GM23338 (cell line): ENCODE data around the gene HADHA. TPM values are rescaled to one million over a fixed set of nuclear protein-coding genes. Genes with fewer than 3 reads are reported as not detected.

Experiments
- ATAC-seq: fragments of 200-7000 bp; cut with Tn5 transposase; 3 replicates; pipeline ENCODE4 v1.9.1; 2020
- DNase-seq: peaks from one replicate; pipeline ENCODE4 v3.0.0-alpha.2; 2015; ENCODE audit warnings: low spot score
- H2AFZ ChIP-seq: fragments of 200-600 bp; sonication (generic); 2 replicates; pipeline ENCODE4 v1.8.0; 2016; ENCODE audit warnings: antibody characterized with exemption, mild to moderate bottlenecking, moderate library complexity
- H3F3A ChIP-seq: fragments of 200-600 bp; sonication (generic); replicated peaks from 2 replicates; pipeline ENCODE4 v1.8.0; 2017; ENCODE audit warnings: antibody characterized with exemption, mixed run types, low read depth
- H3K27ac ChIP-seq: fragments of 200-600 bp; sonication (generic); 2 replicates; pipeline ENCODE4 v1.6.1; 2016; ENCODE audit warnings: low read depth
- H3K27me3 ChIP-seq: fragments of 200-600 bp; sonication (generic); 2 replicates; pipeline ENCODE4 v1.8.0; 2016; ENCODE audit warnings: mild to moderate bottlenecking, mixed run types, moderate library complexity; ENCODE audit not compliant: insufficient read depth
- H3K36me3 ChIP-seq: fragments of 200-600 bp; sonication (generic); 2 replicates; pipeline ENCODE4 v1.8.0; 2016; ENCODE audit warnings: mild to moderate bottlenecking; ENCODE audit not compliant: insufficient read depth
- H3K4me1 ChIP-seq: fragments of 200-600 bp; sonication (generic); 2 replicates; pipeline ENCODE4 v1.8.0; 2016; ENCODE audit warnings: mild to moderate bottlenecking, moderate library complexity; ENCODE audit not compliant: insufficient read depth
- H3K4me2 ChIP-seq: fragments of 200-600 bp; sonication (generic); 2 replicates; pipeline ENCODE4 v1.7.1; 2017; ENCODE audit warnings: mixed run types
- H3K4me3 ChIP-seq: fragments of 200-600 bp; sonication (generic); 2 replicates; pipeline ENCODE4 v1.6.1; 2016; ENCODE audit warnings: mixed run types
- H3K79me2 ChIP-seq: fragments of 200-600 bp; sonication (generic); replicated peaks from 2 replicates; pipeline ENCODE4 v1.8.0; 2017; ENCODE audit warnings: mild to moderate bottlenecking; ENCODE audit not compliant: insufficient read depth
- H3K9me2 ChIP-seq: fragments of 200-600 bp; sonication (generic); 2 replicates; pipeline ENCODE4 v1.8.0; 2017; ENCODE audit not compliant: insufficient read depth
- H4K20me1 ChIP-seq: fragments of 200-600 bp; sonication (generic); replicated peaks from 2 replicates; pipeline ENCODE4 v1.8.0; 2017; ENCODE audit warnings: mild to moderate bottlenecking; ENCODE audit not compliant: insufficient read depth
- H3K27ac Mint-ChIP-seq: 2 replicates; pipeline ENCODE4 v1.8.0; 2020; ENCODE audit warnings: inconsistent platforms, mild to moderate bottlenecking, moderate library complexity, mixed read lengths
- H3K27me3 Mint-ChIP-seq: 3 replicates; pipeline ENCODE4 v1.8.0; 2022; ENCODE audit warnings: low read depth, mild to moderate bottlenecking, moderate library complexity, mixed read lengths, inconsistent platforms; ENCODE audit not compliant: insufficient read depth, poor library complexity
- H3K36me3 Mint-ChIP-seq: 3 replicates; pipeline ENCODE4 v1.8.0; 2021; ENCODE audit warnings: low read depth, mild to moderate bottlenecking, inconsistent platforms, moderate library complexity, mixed read lengths
- H3K4me1 Mint-ChIP-seq: 3 replicates; pipeline ENCODE4 v1.8.0; 2020; ENCODE audit warnings: mild to moderate bottlenecking, inconsistent platforms, mixed read lengths
- H3K4me3 Mint-ChIP-seq: 3 replicates; pipeline ENCODE4 v1.8.0; 2021; ENCODE audit warnings: moderate library complexity, mild to moderate bottlenecking, inconsistent platforms, mixed read lengths
- H3K9me3 Mint-ChIP-seq: 3 replicates; pipeline ENCODE4 v1.8.0; 2020; ENCODE audit warnings: moderate library complexity, mild to moderate bottlenecking, inconsistent platforms, mixed read lengths
- CREB1 ChIP-seq: fragments of 250-450 bp; sonication (Bioruptor Pico); IDR thresholded peaks from 2 replicates; pipeline ENCODE4 v1.5.0; 2020; ENCODE audit warnings: low read depth, mild to moderate bottlenecking, moderate library complexity
- ETS1 ChIP-seq: IDR thresholded peaks from 2 replicates; pipeline ENCODE4 v1.6.1; 2016; ENCODE audit warnings: antibody characterized with exemption
- EZH2 ChIP-seq: fragments of 200-600 bp; sonication (generic); IDR thresholded peaks from one replicate; pipeline ENCODE4 v1.8.0; 2017; ENCODE audit warnings: antibody characterized with exemption, mild to moderate bottlenecking, low read depth; ENCODE audit not compliant: unreplicated experiment
- EZH2phosphoT487 ChIP-seq: fragments of 200-600 bp; sonication (generic); IDR thresholded peaks from one replicate; pipeline ENCODE4 v1.8.1; 2018; ENCODE audit warnings: antibody characterized with exemption; ENCODE audit not compliant: unreplicated experiment
- JUNB ChIP-seq: IDR thresholded peaks from one replicate; pipeline ENCODE4 v1.6.1; 2016; ENCODE audit warnings: antibody characterized with exemption; ENCODE audit not compliant: unreplicated experiment
- NANOG ChIP-seq: IDR thresholded peaks from 2 replicates; pipeline ENCODE4 v1.6.1; 2016; ENCODE audit warnings: antibody characterized with exemption, borderline replicate concordance
- POLR2AphosphoS5 ChIP-seq: IDR thresholded peaks from 2 replicates; pipeline ENCODE4 v1.6.1; 2016; ENCODE audit warnings: antibody characterized with exemption, low read depth
- STAT1 ChIP-seq: IDR thresholded peaks from one replicate; pipeline ENCODE4 v1.6.1; 2016; ENCODE audit warnings: antibody characterized with exemption; ENCODE audit not compliant: unreplicated experiment
- ZNF114 ChIP-seq: fragments of 250-450 bp; sonication (Bioruptor Pico); IDR thresholded peaks from 2 replicates; pipeline ENCODE4 v1.5.0; 2020; ENCODE audit warnings: mild to moderate bottlenecking, moderate library complexity
- ZNF331 ChIP-seq: fragments of 250-450 bp; sonication (Bioruptor Pico); IDR thresholded peaks from 2 replicates; pipeline ENCODE4 v1.5.0; 2020; ENCODE audit warnings: low read depth, mild to moderate bottlenecking, moderate library complexity
- polyA plus RNA-seq: library from polyadenylated mRNA; unstranded; fragments of >200 nt; fragmentation: Nextera tagmentation; extraction: Ambion mirVana; gene quantifications from 2 replicates; pipeline ENCODE4 v1.2.1, GENCODE V29; 2016
- total RNA-seq: library from RNA; depleted of rRNA; stranded (reverse); fragments of >200 nt; shearing (Covaris generic); gene quantifications from 2 replicates; pipeline ENCODE4 v1.2.3, GENCODE V29; 2014
- TF ChIP-seq, protein P1 (sequence below), 2 experiments: fragments of 200-600 bp in 1 of 2; sonication (generic) in 1 of 2; conservative IDR thresholded peaks; 2 replicates each; pipeline versions ENCODE4 v1.5.1 to v1.6.1; 2016 to 2017; ENCODE audit warnings: antibody characterized with exemption in 2 of 2, low read depth in 2 of 2, mild to moderate bottlenecking in 2 of 2, moderate library complexity in 1 of 2
- TF ChIP-seq, protein P2 (sequence below): IDR thresholded peaks from one replicate; pipeline ENCODE4 v1.6.1; 2018; ENCODE audit warnings: antibody characterized with exemption; ENCODE audit not compliant: unreplicated experiment

Gene HADHA
- total and polyA plus RNA-seq, 2 experiments from 2014 or later: 63.9 to 92.3 TPM

DNA sequence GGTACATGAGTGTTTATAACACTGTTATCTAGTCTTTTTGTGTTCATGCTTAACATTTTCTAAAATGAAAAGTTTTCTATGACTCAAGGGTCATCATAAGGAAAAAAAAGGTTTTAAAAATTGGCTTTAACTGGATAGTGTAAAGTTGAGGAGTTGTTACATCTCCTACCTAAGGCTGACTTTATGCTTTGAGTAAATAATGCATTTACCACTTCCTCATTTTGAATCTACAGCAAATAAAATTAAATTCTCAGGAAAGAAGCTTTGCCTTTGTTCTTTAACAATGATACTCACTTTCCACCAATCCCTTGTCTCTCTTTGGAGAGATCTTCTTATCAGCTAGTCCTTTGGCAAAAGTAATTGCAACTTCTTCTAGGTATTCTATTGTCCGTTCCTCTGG, 29.7 kb downstream of the HADHA start (continued):
- no peak for TF ChIP-seq CREB1 (CRISPR knock-in tag)
- TF ChIP-seq JUNB: no peak
- no peak for TF ChIP-seq ZNF331 (CRISPR knock-in tag)
- no peak for TF ChIP-seq NANOG
- TF ChIP-seq EZH2phosphoT487: no peak
- TF ChIP-seq, protein P1, sequence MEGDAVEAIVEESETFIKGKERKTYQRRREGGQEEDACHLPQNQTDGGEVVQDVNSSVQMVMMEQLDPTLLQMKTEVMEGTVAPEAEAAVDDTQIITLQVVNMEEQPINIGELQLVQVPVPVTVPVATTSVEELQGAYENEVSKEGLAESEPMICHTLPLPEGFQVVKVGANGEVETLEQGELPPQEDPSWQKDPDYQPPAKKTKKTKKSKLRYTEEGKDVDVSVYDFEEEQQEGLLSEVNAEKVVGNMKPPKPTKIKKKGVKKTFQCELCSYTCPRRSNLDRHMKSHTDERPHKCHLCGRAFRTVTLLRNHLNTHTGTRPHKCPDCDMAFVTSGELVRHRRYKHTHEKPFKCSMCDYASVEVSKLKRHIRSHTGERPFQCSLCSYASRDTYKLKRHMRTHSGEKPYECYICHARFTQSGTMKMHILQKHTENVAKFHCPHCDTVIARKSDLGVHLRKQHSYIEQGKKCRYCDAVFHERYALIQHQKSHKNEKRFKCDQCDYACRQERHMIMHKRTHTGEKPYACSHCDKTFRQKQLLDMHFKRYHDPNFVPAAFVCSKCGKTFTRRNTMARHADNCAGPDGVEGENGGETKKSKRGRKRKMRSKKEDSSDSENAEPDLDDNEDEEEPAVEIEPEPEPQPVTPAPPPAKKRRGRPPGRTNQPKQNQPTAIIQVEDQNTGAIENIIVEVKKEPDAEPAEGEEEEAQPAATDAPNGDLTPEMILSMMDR (conservative IDR thresholded peaks at IDR 0.05; ENCODE audit: low read depth in 2 of 2): no peak
- no peak for TF ChIP-seq POLR2AphosphoS5

DNA sequence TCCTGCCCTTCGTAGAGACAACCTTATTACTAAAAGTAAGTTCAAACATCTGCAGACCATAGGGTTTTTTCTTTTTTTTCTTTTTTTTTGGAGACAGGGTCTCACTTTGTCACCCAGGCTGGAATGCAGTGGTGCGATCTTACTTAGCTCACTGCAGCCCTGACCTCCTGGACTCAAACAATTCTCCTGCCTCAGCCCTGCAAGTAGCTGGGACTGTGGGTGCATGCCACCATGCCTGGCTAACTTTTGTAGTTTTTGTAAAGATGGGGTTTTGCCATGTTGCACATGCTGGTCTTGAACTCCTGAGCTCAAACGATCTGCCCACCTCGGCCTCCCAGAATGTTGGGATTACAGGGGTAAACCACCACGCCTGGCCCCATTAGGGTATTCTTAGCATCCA, 32.4 kb downstream of the HADHA start:
- no peaks in the 10 kb centered on the region for H3K27me3 ChIP-seq
- H3K27me3 Mint-ChIP-seq: no peaks in the 10 kb centered on the region
- no peak overlapping the region for H3K27ac ChIP-seq
- H3K4me3 ChIP-seq: no peak overlapping the region
- no peaks in the 10 kb centered on the region for H3K9me2 ChIP-seq
- H3K79me2 ChIP-seq: no peaks in the 10 kb centered on the region
- H3K4me3 Mint-ChIP-seq: no peak overlapping the region
- no peaks in the 10 kb centered on the region for H3K9me3 Mint-ChIP-seq
- H3K4me1 Mint-ChIP-seq: no peaks in the 10 kb centered on the region
- no peaks in the 10 kb centered on the region for H3K4me1 ChIP-seq
- no peak overlapping the region for H2AFZ ChIP-seq
- H3K27ac Mint-ChIP-seq: no peak overlapping the region
- H3K36me3 Mint-ChIP-seq: peaks cover 51% of the 10 kb centered on the region
- peaks cover 58% of the 10 kb centered on the region for H3K36me3 ChIP-seq
- DNase-seq: no peak
- ATAC-seq: no peak
- no peak overlapping the region for H3K4me2 ChIP-seq
- H4K20me1 ChIP-seq: peaks cover 3% of the 10 kb centered on the region; the same call in 1 of the 2 replicates
- H3F3A ChIP-seq: no peaks in the 10 kb centered on the region
- no peak for TF ChIP-seq CREB1 (CRISPR knock-in tag)
- TF ChIP-seq EZH2: no peak
- TF ChIP-seq STAT1: no peak
- TF ChIP-seq, protein P1 (conservative IDR thresholded peaks at IDR 0.05; ENCODE audit: low read depth in 2 of 2): no peak
- TF ChIP-seq EZH2phosphoT487: no peak
- TF ChIP-seq JUNB: no peak
- TF ChIP-seq POLR2AphosphoS5: no peak
- no peak for TF ChIP-seq ZNF114 (CRISPR knock-in tag)
- TF ChIP-seq ZNF331 (CRISPR knock-in tag): no peak
- TF ChIP-seq ETS1: no peak
- TF ChIP-seq, protein P2, sequence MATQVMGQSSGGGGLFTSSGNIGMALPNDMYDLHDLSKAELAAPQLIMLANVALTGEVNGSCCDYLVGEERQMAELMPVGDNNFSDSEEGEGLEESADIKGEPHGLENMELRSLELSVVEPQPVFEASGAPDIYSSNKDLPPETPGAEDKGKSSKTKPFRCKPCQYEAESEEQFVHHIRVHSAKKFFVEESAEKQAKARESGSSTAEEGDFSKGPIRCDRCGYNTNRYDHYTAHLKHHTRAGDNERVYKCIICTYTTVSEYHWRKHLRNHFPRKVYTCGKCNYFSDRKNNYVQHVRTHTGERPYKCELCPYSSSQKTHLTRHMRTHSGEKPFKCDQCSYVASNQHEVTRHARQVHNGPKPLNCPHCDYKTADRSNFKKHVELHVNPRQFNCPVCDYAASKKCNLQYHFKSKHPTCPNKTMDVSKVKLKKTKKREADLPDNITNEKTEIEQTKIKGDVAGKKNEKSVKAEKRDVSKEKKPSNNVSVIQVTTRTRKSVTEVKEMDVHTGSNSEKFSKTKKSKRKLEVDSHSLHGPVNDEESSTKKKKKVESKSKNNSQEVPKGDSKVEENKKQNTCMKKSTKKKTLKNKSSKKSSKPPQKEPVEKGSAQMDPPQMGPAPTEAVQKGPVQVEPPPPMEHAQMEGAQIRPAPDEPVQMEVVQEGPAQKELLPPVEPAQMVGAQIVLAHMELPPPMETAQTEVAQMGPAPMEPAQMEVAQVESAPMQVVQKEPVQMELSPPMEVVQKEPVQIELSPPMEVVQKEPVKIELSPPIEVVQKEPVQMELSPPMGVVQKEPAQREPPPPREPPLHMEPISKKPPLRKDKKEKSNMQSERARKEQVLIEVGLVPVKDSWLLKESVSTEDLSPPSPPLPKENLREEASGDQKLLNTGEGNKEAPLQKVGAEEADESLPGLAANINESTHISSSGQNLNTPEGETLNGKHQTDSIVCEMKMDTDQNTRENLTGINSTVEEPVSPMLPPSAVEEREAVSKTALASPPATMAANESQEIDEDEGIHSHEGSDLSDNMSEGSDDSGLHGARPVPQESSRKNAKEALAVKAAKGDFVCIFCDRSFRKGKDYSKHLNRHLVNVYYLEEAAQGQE: no peak
